Hindlimb muscle (tissue), 1 donor: ENCODE measurements around the gene TES. TPM values are rescaled to one million over a fixed set of nuclear protein-coding genes. Genes with fewer than 3 reads are reported as not detected.
"Not testable (repeated sequence)": the region's sequence is repeated elsewhere in the genome, so short reads cannot be mapped to it uniquely, and the experiment has no call there.

Experiments
- DNase-seq: peaks from one replicate; pipeline ENCODE4 v3.0.0-alpha.2; 2013
- polyA plus RNA-seq: library from polyadenylated mRNA; unstranded; fragments of 120-200 nt; gene quantifications from one replicate; pipeline ENCODE4 v1.2.1, GENCODE V29; 2013; ENCODE audit not compliant: insufficient read length

The TES gene, protein sequence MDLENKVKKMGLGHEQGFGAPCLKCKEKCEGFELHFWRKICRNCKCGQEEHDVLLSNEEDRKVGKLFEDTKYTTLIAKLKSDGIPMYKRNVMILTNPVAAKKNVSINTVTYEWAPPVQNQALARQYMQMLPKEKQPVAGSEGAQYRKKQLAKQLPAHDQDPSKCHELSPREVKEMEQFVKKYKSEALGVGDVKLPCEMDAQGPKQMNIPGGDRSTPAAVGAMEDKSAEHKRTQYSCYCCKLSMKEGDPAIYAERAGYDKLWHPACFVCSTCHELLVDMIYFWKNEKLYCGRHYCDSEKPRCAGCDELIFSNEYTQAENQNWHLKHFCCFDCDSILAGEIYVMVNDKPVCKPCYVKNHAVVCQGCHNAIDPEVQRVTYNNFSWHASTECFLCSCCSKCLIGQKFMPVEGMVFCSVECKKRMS
- polyA plus RNA-seq: 13.1 TPM

DNA sequence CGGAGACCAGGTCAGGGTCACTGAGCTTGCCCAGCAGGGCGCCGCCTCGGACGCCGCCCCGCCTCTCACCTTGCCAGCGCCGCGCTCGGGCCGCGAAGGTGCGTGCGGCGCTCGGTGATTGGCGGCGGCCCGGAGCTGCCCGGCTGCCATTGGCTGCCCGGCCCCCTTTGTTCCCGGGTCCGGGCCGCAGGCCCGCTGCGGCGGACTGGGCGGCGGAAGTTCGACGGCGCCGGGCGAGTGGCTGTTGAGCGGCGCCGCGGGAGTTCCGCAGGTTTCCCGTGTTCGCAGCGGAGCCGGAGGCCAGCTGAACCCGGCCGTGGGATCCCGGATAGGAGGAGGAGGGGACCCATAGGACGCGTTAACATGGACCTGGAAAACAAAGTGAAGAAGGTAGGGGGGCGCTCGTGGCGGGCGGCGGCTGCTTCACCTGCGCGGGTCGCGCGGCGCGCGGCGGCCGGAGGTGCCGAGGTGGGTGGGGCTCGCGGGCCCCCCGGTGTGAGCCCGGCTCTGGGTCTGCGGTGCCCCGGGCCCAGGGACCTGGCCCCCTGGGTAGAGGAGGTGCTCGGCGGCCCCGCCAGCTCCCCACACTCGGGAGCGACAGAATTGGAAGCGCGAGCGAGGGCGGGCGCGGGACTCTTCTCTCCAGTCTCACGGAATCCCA is at the start of gene TES:
Gene TES, plus strand, starts transcription at position 195 of the 661 bp plus-strand sequence. Its CDS starts 169 bp downstream, at position 364.
- peak; percentile 68 for DNase-seq

- DNase-seq: no peak
These were observed 48.6 kb upstream of the TES start for GRCh38 chr7:116161728-116162127.

GRCh38 chr7:116162254-116162653 is 48.1 kb upstream of the TES start:
- DNase-seq: no peak

GRCh38 chr7:116162992-116163391 is 47.3 kb upstream of the TES start:
- no peak for DNase-seq

- DNase-seq: no peak
These were observed 45.6 kb upstream of the TES start for GRCh38 chr7:116164552-116165306.

DNA sequence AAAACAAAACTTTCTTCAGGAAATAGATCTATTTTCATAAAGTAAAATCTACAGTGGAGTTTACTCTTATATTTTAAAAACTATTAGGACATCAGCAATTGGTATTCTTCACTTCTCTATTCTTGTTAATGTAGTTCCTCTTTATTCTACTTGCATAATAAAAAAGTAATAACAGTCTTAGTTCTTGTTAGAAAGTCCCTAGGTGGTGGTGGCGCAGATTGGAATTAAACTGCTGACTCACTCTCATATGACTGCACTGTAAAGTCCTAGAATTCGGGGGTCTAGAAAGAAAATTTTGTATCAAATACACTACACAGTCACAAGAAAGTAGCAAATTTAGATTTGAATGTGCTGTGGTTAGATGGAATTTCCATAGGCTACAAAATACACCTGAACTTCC is 44.6 kb upstream of the TES start:
- no peak for DNase-seq

DNA sequence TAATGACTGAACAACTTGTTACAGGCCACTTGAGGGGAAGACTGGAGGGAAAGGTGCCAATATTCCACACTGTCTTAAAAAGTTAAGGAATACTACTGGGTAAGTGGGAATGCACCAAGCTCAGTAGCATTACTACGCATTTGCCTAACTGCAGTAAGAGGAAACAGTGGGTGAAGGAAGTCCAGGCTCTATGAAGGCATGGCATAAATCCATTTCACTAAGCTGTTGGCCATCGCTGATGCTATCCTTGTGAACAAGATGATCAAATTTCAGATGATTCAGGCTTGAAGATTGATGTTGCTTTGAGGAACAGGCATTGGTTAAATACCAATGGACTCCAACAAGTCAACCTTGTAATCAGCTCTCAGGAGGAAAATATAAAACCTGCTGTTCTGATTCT is 44.2 kb upstream of the TES start:
- no peak for DNase-seq

DNA sequence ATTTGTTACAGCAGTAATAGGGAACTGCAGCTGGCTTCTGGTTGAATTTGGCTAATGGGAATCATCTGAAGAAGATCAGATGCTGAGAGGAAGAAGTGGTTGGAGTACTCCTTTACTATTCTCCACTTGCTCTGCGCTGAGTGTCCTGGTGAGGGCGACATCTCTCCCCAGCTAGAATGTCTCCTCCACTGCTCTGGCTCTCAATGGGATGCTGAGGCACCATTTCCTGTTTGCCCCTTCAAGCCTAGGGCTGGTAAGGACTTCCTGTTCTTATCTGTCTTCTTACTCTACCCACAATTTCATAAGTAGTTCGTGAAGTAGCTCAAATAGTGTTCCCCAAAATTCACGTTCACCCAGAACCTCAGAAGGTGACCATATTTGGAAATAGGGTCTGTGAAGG is 43.2 kb upstream of the TES start:
- DNase-seq: no peak

GRCh38 chr7:116169060-116169459 is 41.3 kb upstream of the TES start:
- DNase-seq: no peak

GRCh38 chr7:116170180-116170579 is 40.2 kb upstream of the TES start:
- DNase-seq: no peak

GRCh38 chr7:116171094-116171493 is 39.2 kb upstream of the TES start:
- no peak for DNase-seq

DNA sequence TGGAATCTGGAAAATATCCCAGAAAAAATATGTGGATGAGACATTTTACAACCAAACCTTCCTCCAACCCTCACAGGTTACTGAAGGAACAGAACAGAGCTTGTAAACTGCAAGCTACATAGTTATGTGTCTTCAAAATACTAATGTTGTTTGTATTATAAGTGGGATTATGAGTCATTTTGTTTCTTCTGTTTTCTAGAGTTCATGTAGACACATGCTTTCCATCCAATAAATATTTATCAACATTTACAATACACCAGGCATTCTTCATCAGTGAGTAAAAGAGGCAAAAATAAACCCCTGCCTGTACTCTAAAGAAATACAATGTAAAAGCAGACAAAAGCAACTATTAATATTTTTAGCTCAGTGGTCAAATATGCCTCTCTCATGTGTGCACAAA is 38.0 kb upstream of the TES start:
- DNase-seq: no peak

DNA sequence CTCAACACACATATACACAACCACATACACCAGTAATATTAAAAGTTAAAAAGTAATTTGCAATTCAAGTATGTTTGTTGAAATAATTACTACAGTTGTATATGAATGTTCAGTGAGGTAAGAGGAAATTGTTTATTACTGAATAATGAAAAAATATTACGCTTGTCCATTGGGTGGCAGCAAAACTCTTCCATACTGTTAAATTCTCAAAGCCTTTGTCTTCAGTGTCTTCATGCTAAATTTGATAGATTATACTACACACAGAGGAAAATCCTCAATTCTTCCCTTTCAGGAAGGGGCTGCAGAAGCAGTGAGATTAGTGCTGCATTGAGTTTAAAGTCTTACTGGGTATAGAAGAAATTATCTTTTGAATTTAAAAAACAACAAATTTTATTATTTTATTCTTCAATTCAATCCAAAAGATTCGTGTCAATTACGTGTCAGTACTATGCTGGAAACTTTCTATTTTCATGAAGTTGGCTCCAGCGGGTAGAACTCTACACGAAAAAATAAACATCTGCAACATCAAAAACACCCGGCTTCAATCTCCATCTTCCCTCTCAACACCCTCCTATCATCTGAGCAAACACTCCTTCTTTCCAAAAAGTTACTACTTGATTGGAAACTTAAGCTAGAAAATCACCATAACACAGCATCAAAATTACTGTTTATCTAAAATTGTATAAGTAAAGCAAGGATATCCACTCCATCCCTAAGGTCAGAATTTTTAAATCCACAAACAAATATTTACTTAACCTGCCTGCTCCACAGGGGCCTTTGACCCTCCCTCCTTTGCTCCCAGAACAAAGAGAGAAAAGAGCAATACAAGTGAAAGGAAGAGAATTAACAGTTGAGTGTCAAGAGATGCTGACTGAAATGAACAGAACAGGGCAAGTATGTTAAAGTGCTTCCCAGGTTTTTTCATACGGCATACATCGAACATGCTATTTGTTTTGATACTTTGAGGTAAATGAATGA is 37.0 kb upstream of the TES start:
- peak; percentile 54 for DNase-seq

DNA sequence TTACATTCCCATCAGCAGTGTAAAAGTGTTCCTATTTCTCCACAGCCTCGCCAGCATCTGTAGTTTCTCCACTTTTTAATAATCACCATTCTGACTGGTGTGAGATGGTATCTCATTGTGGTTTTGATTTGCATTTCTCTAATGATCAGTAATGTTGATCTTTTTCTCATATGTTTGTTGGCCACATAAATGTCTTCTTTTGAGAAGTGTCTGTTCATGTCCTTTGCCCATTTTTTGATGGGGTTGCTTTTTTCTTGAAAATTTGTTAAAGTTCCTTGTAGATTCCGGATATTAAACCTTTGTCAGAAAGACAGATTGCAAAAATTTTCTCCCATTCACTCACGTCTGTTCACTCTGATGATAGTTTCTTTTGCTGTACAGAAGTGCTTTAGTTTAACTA is 35.2 kb upstream of the TES start:
- not testable (repeated sequence) for DNase-seq

GRCh38 chr7:116176226-116176625 is 34.1 kb upstream of the TES start:
- DNase-seq: no peak

GRCh38 chr7:116177009-116177408 is 33.3 kb upstream of the TES start:
- no peak for DNase-seq

DNA sequence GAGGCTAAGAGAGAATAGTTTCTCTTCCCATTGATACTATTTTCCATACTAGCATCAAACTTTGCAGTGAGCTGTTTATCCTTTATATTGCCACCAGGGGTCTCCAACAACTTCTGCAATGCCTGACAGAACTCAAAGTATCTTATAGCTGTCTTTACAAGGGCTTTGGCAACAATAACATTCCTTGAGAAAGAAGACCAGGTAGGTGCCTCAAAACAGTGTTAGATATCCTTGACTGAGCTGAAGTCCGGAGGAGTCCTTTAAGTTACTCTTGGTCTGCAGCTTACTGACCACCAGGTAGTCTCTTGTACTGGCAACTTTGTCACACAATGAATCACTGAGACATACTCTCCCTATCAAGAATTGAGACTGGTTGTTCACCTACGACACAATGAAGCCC is 30.0 kb upstream of the TES start:
- DNase-seq: peak; percentile 40

GRCh38 chr7:116182023-116182422 is 28.3 kb upstream of the TES start:
- DNase-seq: no peak

- DNase-seq: no peak
These were observed 24.9 kb upstream of the TES start for GRCh38 chr7:116185450-116185849.

DNA sequence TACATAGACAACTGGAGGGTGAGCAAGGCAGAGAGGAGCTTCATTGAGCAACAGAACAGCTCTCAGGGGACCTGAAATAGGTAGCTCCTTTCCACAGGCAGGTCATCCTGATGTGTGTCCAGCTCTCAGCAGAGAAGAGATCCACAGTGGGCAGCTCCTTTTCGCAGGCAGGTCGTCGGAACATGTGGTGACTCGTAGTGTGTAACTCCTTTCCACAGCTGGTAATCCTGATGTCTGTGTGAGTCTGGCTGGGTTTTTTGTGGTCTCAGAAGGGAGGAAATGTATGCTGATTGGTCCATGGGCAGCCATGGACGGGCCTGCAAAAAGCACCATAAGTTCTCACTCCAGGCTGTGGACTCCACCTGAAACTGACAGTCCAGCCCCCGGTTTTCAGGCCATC is 24.4 kb upstream of the TES start:
- DNase-seq: no peak

DNA sequence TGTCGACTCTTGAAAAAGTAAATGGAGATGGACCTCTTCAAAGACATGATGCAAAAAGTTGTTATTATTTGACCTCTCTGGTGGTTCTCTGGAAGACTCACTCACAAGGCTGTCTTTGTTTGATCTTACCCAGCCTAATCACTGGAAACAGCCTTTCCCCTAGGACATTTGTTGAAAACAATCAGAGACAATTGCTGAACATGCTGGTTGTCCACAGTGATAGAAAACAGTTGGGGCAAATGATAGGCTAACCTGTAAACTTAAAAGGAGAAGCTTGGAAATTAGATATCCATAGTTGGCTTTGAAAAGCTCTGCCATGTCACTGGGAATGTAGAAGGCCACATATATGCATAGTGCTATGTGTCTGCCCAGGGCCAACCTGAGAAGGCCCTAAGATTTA is 22.9 kb upstream of the TES start:
- no peak for DNase-seq
